GM11168 (cell line): ENCODE measurements around the gene SMAD4.
"Not testable (repeated sequence)": the region's sequence is repeated elsewhere in the genome, so short reads cannot be mapped to it uniquely, and the experiment has no call there.

Experiments used
- in situ Hi-C: fragments of 300-500 bp; cut with MboI; formaldehyde crosslinking; loops from one replicate; pipeline ENCODE4 v1.12.0; 2022; ENCODE audit warnings: low sequenced_read_pairs; ENCODE audit not compliant: unreplicated experiment

The SMAD4 gene

GRCh38 chr18:51029694-51030536, at the start of gene SMAD4:
TSS of gene SMAD4 (plus strand) at chr18:51030213. CDS start at chr18:51047047, 16,834 bp downstream.
- in situ Hi-C loops, result no loop called here

GRCh38 chr18:50981381-50981780, 48.6 kb upstream of the SMAD4 start:
- in situ Hi-C loops, result no loop called here

GRCh38 chr18:50982086-50982801, 47.8 kb upstream of the SMAD4 start:
- in situ Hi-C loops, result no loop called here

GRCh38 chr18:50982802-50983179, 47.2 kb upstream of the SMAD4 start:
- in situ Hi-C loops, result no loop called here

- in situ Hi-C loops, result no loop called here
Observed at GRCh38 chr18:50986360-50987087, 43.5 kb upstream of the SMAD4 start.

GRCh38 chr18:50987261-50987660, 42.8 kb upstream of the SMAD4 start:
- in situ Hi-C loops, result no loop called here

GRCh38 chr18:50989711-50990110, 40.3 kb upstream of the SMAD4 start:
- in situ Hi-C loops, result no loop called here

GRCh38 chr18:50992351-50992762, 37.7 kb upstream of the SMAD4 start:
- in situ Hi-C loops, result no loop called here

- in situ Hi-C loops, result no loop called here
Observed at GRCh38 chr18:50994031-50994430, 36.0 kb upstream of the SMAD4 start.

- in situ Hi-C loops, result not testable (repeated sequence)
Observed at GRCh38 chr18:51003174-51003573, 26.8 kb upstream of the SMAD4 start.

GRCh38 chr18:51006061-51006818, 23.8 kb upstream of the SMAD4 start:
- in situ Hi-C loops, result no loop called here

GRCh38 chr18:51006948-51007789, 22.8 kb upstream of the SMAD4 start:
- in situ Hi-C loops, result no loop called here

GRCh38 chr18:51007790-51008139, 22.2 kb upstream of the SMAD4 start:
- in situ Hi-C loops, result no loop called here

GRCh38 chr18:51009072-51009471, 20.9 kb upstream of the SMAD4 start:
- in situ Hi-C loops, result no loop called here

GRCh38 chr18:51010218-51010617, 19.8 kb upstream of the SMAD4 start:
- in situ Hi-C loops, result no loop called here

- in situ Hi-C loops, result no loop called here
Observed at GRCh38 chr18:51011709-51012108, 18.3 kb upstream of the SMAD4 start.

- in situ Hi-C loops, result no loop called here
Observed at GRCh38 chr18:51012441-51012840, 17.6 kb upstream of the SMAD4 start.

- in situ Hi-C loops, result no loop called here
Observed at GRCh38 chr18:51013259-51013658, 16.8 kb upstream of the SMAD4 start.

GRCh38 chr18:51017140-51017879, 12.7 kb upstream of the SMAD4 start:
- in situ Hi-C loops, result no loop called here
